Measurements from ENCODE around the gene NISCH. TPM values are rescaled to one million over a fixed set of nuclear protein-coding genes. Genes with fewer than 3 reads are reported as not detected.

NISCH gene
- total RNA-seq, 1 experiment from 2014 or later: 72.8 TPM

GRCh38 chr3:52484680-52485461, 29.5 kb downstream of the NISCH start:
- no peak overlapping the region for H3K27ac ChIP-seq (ENCODE audit: low read depth, low read length)
- ChIA-PET POLR2A (no interaction called here), CTCF (no interaction called here), RAD21 (ENCODE audit: low non-redundant PET in 1 of 2, low total read pairs in 2 of 2, uncharacterized antibody in 2 of 2, unreplicated experiment in 2 of 2) (no interaction called here)
- no peak overlapping the region for H3K4me3 ChIP-seq (replicated peaks in 1 of 2; ENCODE audit: low read depth in 1 of 2, low read length in 2 of 2)
- H3K4me2 ChIP-seq (ENCODE audit: low read length): no peak overlapping the region
- H4K20me1 ChIP-seq (ENCODE audit: insufficient read depth): no peaks in the 10 kb centered on the region
- intact Hi-C loops (cut with micrococcal nuclease): no loop called here
- no peaks in the 10 kb centered on the region for H3K27me3 ChIP-seq (ENCODE audit: insufficient read depth, low read length)
- ATAC-seq (no peak), DNase-seq (ENCODE audit: low read depth, low spot score) (no peak)
- H3K9ac ChIP-seq (ENCODE audit: low read length): no peak overlapping the region
- peaks cover 18 to 19% of the 10 kb centered on the region in 2 experiments; a peak in 3 of 4 replicates for H3K36me3 ChIP-seq (ENCODE audit: control insufficient read depth in 1 of 2, insufficient read depth in 2 of 2, low read length in 2 of 2)
- TF ChIP-seq CTCF (IDR thresholded peaks at IDR 0.05 in 2 of 3, conservative IDR thresholded peaks at IDR 0.05 in 1 of 3; ENCODE audit: borderline replicate concordance in 1 of 3, insufficient read depth in 1 of 3, low read depth in 2 of 3, low read length in 2 of 3) (no peak), CBX3 (IDR thresholded peaks at IDR 0.05; ENCODE audit: low read depth) (no peak), ZNF274 (IDR thresholded peaks at IDR 0.05; ENCODE audit: low read depth, low read length) (no peak), POLR2AphosphoS5 (IDR thresholded peaks at IDR 0.05; ENCODE audit: low read depth, low read length) (no peak), MAX (IDR thresholded peaks at IDR 0.05) (no peak), ELF1 (IDR thresholded peaks at IDR 0.05; ENCODE audit: borderline replicate concordance, low read depth) (no peak), ZBTB33 (IDR thresholded peaks at IDR 0.05; ENCODE audit: extremely low read depth, insufficient replicate concordance, low read length) (no peak), REST (IDR thresholded peaks at IDR 0.05; ENCODE audit: low read depth) (no peak), EGR1 (IDR thresholded peaks at IDR 0.05; ENCODE audit: low read depth) (no peak), JUND (IDR thresholded peaks at IDR 0.05) (no peak), YY1 (IDR thresholded peaks at IDR 0.05; ENCODE audit: extremely low read depth, insufficient replicate concordance, low read depth, low read length) (no peak), ZFX (IDR thresholded peaks at IDR 0.05) (no peak)
- no peaks in the 10 kb centered on the region for H3K4me1 ChIP-seq (ENCODE audit: control insufficient read depth in 1 of 2, insufficient read depth in 2 of 2, low read length in 2 of 2)
- no peak overlapping the region for H2AFZ ChIP-seq (ENCODE audit: low read depth, low read length, poor library complexity, severe bottlenecking)
- no peaks in the 10 kb centered on the region for H3K79me2 ChIP-seq (ENCODE audit: insufficient read depth, low read length)
- no TSS peak for BruUV-seq (replicated peaks)
- H3K9me2 ChIP-seq (ENCODE audit: insufficient read depth): no peaks in the 10 kb centered on the region
- H3K9me3 ChIP-seq (ENCODE audit: control insufficient read depth in 1 of 2, insufficient read depth in 1 of 2, low read depth in 1 of 2, low read length in 2 of 2): no peaks in the 10 kb centered on the region

Data from HCT116 (cell line).